GM19395 (cell line): Measurements from ENCODE around the gene PRKCB.
"Not testable (repeated sequence)": the region's sequence is repeated elsewhere in the genome, so short reads cannot be mapped to it uniquely, and the experiment has no call there.

ENCODE experiments used
- ATAC-seq: cut with Tn5 transposase; IDR thresholded peaks from one replicate; pipeline ENCODE4 v1.9.1; 2021; ENCODE audit warnings: mild to moderate bottlenecking, moderate library complexity; ENCODE audit not compliant: unreplicated experiment

The PRKCB gene

DNA sequence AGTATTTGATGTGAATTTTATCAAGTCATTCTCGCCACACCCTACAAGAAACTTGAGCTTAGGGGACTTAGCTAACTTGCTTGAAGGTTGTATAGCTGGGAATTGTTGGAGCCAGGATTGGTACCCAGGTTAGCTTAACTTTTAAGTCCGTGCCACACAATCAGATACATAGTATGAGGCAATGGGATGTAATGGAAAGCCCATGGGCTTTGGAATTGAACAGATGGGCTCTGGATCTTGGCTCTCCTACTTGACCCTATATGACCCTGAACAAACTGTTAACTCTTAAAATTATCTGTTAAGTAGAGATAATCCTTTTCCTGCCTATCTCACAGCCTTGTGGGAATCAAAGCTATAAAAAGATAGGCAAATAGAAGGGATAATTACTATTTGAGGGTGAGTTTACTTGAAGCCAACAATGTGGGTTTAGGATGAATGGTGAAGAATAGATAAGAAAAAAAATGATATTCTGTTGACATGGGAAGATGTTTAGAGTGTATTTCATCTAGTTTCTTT lies 368.4 kb downstream of the PRKCB start:
- no peak for ATAC-seq

GRCh38 chr16:24206926-24207325 lies 371.1 kb downstream of the PRKCB start:
- ATAC-seq, result no peak

DNA sequence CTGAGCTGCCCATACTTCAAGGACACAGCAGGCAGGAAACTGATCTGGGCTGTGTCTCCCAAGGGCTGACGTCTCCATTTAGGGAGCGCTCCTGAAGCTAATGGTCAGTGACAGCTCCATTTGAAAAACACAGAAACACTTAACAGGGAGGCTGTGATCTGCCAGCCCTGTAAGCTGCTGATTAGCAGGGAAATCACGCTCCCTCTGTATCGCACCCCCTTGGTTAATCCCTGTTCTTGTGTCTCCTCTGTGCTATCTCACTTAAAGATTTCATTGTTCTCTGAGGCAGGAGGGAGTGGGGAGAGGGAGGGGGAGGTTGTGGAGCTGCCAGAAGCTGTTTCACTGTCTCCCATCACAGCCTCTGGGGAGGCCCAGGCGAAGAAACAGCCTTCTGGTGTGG lies 372.9 kb downstream of the PRKCB start:
- ATAC-seq, result no peak

DNA sequence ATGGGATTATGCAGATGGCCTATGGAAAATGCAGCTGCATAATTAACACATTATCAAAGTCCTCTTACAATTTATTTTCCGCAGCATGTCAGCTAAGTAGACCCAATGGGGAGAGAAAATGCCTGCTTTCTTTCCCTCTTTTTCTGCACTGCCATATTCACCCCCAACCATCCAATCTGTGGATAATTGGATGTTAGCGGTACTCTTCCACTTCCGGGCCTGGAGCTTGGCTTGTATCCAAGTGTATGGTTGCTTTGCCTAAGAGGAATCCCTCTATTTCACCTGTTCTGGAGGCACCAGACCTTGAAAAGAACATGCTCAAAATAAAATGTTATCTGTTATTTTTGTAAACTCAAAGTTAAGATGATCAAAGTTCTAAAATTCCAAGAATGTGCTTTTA lies 379.2 kb downstream of the PRKCB start:
- no peak for ATAC-seq

DNA sequence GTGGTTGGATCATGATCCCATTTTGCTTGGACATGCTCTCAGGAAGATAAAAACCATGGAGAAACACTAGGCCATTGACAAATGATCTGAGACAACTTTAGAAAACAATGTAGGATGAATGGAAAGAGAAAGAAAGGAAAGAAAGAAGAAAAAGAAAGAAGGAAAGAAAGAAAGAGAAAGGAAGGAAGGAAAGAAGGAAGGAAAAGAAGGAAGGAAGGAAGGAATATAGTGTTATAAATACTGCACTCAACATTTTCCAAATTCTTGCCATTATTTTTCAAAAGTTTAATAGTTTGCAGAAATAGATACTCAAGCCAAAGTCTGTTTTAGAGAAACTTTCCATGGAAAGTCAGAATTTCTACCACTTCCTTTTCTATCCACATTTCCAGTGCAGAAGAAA lies 381.2 kb downstream of the PRKCB start:
- ATAC-seq, result no peak

DNA sequence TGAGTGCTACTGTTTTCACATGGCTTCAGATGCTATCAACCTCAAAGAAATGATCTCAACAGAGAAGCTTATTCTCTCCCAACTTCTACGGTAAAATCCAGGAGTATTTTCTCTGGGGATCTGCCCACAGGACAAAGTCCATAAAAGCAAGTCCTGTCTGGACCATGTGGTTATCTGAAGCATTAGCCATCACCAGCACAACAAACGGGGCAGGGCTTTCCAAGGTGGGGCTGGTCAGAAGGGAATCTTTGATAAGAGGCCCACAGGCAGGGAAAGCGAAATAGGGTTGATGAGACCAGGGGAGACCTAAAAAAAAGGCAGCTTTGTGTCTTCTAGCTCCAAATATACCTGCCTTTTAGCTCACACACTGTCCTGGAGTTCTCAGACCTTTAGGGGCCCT lies 381.7 kb downstream of the PRKCB start:
- ATAC-seq, result no peak

GRCh38 chr16:24218299-24218698 lies 382.5 kb downstream of the PRKCB start:
- no peak for ATAC-seq

DNA sequence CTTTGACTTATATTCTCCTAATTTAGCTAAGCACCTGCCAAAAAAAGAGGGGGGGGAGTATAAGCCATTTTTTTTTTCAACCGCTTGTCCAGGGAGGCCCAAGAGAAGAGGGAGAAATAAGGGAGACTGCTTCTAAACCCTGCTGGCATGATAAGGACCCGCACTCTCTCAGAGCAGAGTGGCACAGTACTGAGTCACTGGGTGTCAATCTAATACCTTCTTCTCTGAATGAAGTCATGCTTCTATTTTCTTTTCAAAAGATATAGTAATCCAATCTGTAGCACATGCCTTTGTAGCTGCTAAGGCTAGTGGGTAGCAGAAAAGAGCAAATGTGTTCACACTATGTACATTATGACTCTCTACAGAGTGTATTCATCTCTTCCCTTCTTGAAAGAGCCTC lies 385.4 kb downstream of the PRKCB start:
- ATAC-seq, result no peak

GRCh38 chr16:24228514-24228913 lies 392.7 kb downstream of the PRKCB start:
- no peak for ATAC-seq

DNA sequence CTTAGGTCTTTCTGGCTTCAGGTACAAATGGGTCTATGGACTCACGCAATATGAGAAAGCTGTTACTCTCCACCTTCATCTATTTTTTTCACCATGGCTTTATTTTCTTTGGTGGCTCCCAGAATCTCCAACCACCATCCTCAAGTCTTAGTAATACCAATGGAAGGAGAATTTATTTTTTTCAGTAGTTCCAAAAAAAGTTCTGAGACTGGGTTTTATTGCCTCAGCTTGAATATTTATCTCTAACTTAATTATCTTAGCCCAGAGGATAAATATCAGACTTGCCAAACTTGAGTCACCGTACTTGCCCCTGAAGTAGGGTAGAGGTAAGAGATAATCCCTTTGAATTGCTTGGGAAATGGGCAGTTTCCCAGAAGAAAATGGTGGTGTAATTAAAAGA lies 397.2 kb downstream of the PRKCB start:
- no peak for ATAC-seq

- no peak for ATAC-seq
Observed at GRCh38 chr16:24234737-24235136, 399.0 kb downstream of the PRKCB start.

DNA sequence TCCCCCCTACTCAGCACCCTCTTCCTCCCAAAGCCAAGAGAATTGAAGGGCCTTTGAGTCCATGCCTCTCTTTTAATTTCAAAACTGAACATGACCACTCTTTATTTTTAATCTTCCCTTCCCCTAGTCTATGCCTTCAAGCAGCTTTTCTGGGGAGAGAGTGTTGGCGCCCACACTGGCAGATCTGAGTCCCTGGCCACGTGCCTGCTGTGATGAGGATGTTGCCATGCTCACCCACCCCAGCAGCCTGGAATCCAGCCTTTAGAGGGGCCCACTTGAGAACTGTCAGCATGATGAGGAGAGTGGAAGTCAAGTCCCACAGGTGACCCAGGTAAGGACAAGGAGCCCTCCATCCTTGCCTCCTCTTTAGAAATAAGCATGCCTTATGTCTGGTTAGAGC lies 400.0 kb downstream of the PRKCB start:
- ATAC-seq, result no peak

- not testable (repeated sequence) for ATAC-seq
Observed at GRCh38 chr16:24238846-24239245, 403.1 kb downstream of the PRKCB start.

GRCh38 chr16:24246911-24247607 lies 411.3 kb downstream of the PRKCB start:
- ATAC-seq, result no peak

DNA sequence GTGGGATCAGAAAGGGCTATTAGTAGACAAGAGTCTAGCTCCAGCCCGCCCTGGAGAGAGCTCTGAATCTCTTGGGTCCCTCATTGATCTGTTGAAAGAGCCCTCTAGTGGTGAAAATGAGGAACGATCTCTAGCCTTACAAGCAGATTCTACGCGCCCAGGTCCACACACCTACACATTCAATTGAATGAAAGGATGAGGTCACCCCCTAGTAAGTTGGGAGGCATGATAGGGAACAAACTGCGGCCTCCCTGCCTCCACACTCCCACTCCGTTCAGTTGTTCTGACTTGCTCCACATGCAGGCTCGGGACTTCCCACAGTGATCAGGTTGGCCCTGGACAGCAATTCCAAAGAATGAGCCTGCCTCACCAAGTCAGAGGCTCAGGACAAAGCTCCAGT lies 417.4 kb downstream of the PRKCB start:
- no peak for ATAC-seq

DNA sequence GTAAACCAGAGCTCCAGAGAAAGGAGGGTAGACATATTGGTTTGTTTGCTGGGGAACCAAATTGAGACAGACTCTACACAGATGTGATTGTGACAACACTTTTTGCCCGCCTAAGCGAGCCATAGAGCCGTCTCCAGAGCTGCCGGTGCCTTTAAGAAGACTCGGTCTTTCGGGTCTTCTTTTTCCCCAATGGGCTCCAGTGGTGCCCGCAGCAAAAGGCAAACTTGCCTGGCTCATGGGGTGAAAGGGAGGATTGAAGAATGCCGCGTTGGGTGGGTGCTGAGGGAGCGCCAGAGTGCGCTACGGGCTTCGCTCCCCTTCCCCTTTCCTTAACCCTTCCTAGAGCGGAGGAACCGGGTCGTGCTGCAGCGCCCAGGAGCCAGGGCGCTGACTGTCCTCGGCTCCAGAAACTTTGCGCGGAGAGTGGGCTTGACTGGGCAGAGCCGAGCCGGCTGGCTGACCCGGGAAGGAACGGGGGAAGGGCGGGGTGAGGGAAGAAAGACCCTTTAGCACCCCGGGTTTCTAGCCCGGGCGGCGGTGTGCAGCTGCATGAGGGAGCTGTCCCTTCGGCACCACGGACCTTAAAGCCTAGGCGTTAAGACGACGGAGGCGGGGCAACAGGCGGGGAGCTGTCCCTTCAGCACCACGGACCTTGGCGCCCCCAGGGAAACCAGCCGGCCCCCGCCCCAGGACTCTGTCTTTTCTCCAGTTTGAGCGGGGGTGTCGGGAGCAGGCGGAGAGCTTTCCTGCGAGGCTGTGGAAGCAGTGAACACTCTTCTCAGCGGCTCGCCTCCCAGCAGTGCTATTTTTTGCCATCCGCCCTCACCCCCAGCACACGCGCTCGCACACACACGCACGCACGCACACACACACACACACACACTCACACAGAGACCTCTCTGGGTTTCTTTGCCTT lies 419.9 kb downstream of the PRKCB start, which contains the start of gene CACNG3:
TSS of gene CACNG3 (plus strand) at position 880 of the 916 bp plus-strand sequence. CDS start 420 bp downstream, outside the sequence.
- ATAC-seq, result no peak

DNA sequence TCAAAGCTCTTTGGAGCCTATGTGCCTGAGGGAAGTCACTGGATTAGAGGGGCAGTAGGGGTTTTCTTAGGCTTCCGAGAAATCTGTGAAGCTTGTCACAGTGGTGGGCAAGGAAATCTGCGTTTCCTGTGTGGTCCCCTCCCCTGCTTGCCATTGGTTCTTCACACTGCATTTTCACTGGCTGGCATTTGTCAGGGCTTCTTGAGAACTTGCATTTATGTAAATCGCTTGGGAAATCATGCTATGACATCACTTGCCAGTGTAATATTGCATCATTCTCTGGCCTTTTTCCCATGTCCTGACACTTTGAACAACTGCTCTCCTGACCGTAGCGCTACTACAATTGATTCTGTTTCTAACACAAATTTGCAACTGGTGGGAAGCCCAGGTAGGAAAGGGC lies 422.2 kb downstream of the PRKCB start:
- no peak for ATAC-seq

DNA sequence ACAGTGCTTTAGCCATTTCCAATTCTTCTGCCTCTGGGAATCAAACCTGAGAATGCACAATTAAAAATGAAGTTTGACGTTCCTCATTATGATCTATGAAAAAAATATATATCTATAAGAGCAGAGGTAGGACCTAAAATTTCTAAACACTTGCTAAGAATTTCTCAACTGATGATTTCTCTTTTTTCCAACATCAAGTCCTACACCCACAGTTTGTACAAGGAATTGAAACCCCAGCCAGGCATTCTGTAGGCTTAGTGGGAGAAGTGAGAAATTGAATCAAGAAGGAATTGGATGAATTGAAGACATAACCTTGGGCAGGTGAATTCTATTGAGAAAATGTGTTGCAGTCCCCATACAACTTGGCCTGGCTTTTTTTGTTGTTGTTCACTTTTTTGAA lies 423.0 kb downstream of the PRKCB start:
- ATAC-seq, result no peak

DNA sequence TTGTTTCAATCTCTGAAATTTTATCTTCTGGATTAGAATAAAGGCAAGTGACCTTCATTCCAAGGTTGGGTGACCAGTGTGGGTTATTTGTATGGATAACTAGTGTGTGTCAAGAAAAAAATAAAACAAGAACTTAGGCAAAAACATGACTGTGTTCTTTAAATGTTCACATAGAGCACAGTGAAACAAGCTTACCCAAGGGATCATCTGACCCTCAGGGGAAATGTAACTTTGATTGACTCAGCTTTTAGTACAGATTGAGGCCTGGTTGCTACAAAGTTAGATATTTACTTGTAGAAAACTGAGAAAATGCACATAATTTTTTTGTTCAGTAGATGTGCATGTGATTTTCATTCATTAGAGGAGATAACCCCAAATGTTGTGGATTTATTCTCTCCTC lies 427.0 kb downstream of the PRKCB start:
- no peak for ATAC-seq
